Measurements from ENCODE around the gene CEP135. TPM values are rescaled to one million over a fixed set of nuclear protein-coding genes. Genes with fewer than 3 reads are reported as not detected.
"Not testable (repeated sequence)": the region's sequence is repeated elsewhere in the genome, so short reads cannot be mapped to it uniquely, and the experiment has no call there.

Gene CEP135
- total and polyA plus RNA-seq, 3 donors from 2014 or later: 5.2 to 28.4 (median 19.9) TPM

DNA sequence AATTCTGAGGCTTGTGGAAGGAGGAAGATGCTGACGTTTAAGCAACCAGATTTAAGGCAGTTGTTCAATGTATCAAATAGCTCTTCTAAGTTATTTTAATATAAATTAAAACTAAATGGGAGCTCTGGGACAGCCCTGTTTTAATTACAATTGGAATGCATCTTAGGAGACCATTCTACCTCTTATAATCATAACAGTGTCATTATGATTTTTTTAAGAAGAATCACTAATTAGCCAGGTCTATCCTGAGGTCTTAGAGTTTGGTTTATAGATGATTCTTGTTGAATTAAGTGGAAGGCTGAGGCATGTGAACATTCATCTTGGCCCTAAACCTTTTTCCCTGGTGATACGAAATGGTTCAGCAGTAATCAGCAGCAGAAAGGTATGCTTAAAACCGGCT lies 113.4 kb downstream of the CEP135 start:
- Histone ChIP-seq H3K9me3 (no peaks in the 10 kb centered on the region), H3K27ac (no peak overlapping the region), H3K27me3 (no peaks in the 10 kb centered on the region), H3K4me1 (no peaks in the 10 kb centered on the region), H3K36me3 (ENCODE audit: low read depth, missing control alignments) (no peaks in the 10 kb centered on the region), H3K4me3 (no peak overlapping the region)
- intact Hi-C loops (cut with DNase I; ENCODE audit: low total_unique reads): no loop called here
- TF ChIP-seq, protein P1, sequence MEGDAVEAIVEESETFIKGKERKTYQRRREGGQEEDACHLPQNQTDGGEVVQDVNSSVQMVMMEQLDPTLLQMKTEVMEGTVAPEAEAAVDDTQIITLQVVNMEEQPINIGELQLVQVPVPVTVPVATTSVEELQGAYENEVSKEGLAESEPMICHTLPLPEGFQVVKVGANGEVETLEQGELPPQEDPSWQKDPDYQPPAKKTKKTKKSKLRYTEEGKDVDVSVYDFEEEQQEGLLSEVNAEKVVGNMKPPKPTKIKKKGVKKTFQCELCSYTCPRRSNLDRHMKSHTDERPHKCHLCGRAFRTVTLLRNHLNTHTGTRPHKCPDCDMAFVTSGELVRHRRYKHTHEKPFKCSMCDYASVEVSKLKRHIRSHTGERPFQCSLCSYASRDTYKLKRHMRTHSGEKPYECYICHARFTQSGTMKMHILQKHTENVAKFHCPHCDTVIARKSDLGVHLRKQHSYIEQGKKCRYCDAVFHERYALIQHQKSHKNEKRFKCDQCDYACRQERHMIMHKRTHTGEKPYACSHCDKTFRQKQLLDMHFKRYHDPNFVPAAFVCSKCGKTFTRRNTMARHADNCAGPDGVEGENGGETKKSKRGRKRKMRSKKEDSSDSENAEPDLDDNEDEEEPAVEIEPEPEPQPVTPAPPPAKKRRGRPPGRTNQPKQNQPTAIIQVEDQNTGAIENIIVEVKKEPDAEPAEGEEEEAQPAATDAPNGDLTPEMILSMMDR (IDR thresholded peaks at IDR 0.05): no peak
- no peak for TF ChIP-seq POLR2A (IDR thresholded peaks at IDR 0.05)
- 76 to 81% methylated on average over 3 of the region's 3 CpGs for WGBS, 2 donors
- DNase-seq: no peak

GRCh38 chr4:56062526-56063145 lies 113.9 kb downstream of the CEP135 start:
- Histone ChIP-seq H3K36me3 (ENCODE audit: low read depth, missing control alignments) (no peaks in the 10 kb centered on the region), H3K27me3 (no peaks in the 10 kb centered on the region), H3K4me3 (no peak overlapping the region), H3K4me1 (no peaks in the 10 kb centered on the region), H3K27ac (no peak overlapping the region), H3K9me3 (no peaks in the 10 kb centered on the region)
- WGBS, 2 donors: 71 to 75% methylated on average over 4 of the region's 4 CpGs
- TF ChIP-seq, protein P1 (IDR thresholded peaks at IDR 0.05): no peak
- TF ChIP-seq POLR2A (IDR thresholded peaks at IDR 0.05): no peak
- intact Hi-C loops (cut with DNase I; ENCODE audit: low total_unique reads): no loop called here
- DNase-seq: no peak

- H3K27me3 ChIP-seq: no peaks in the 10 kb centered on the region
- no peak overlapping the region for H3K27ac ChIP-seq
- H3K4me3 ChIP-seq: no peak overlapping the region
- H3K9me3 ChIP-seq: no peaks in the 10 kb centered on the region
- no peaks in the 10 kb centered on the region for H3K4me1 ChIP-seq
- H3K36me3 ChIP-seq (ENCODE audit: low read depth, missing control alignments): no peaks in the 10 kb centered on the region
- TF ChIP-seq, protein P1 (IDR thresholded peaks at IDR 0.05): no peak
- TF ChIP-seq POLR2A (IDR thresholded peaks at IDR 0.05): no peak
- WGBS, 2 donors: 93 to 96% methylated on average over 2 of the region's 2 CpGs
- DNase-seq: no peak
- intact Hi-C loops (cut with DNase I; ENCODE audit: low total_unique reads): no loop called here
These were observed 117.7 kb downstream of the CEP135 start for GRCh38 chr4:56066493-56066892.

DNA sequence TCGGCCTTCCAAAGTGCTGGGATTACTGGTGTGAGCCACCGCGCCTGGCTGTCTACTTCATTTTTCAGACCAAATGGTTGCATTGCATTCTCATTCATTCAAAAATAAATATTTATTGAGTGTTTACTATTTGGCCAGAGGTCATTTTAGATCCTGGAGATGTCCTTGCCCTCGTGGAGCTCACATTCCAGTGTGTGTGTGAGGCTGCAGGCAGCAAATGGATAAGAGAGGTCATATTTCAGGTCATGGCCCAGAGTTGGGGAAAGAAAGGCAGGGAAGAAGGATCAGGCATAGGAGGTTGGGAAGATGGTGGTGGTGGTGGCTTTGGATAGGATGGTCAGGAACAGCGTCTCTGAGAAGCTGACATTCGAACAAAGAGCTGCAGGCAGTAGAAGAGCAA lies 119.1 kb downstream of the CEP135 start:
- DNase-seq: no peak
- intact Hi-C loops (cut with DNase I; ENCODE audit: low total_unique reads): no loop called here
- 87 to 91% methylated on average over 6 of the region's 6 CpGs for WGBS, 2 donors
- no peaks in the 10 kb centered on the region for H3K27me3 ChIP-seq
- no peak overlapping the region for H3K4me3 ChIP-seq
- H3K36me3 ChIP-seq (ENCODE audit: low read depth, missing control alignments): no peaks in the 10 kb centered on the region
- TF ChIP-seq POLR2A (IDR thresholded peaks at IDR 0.05): no peak
- TF ChIP-seq, protein P1 (IDR thresholded peaks at IDR 0.05): no peak
- H3K9me3 ChIP-seq: no peaks in the 10 kb centered on the region
- no peak overlapping the region for H3K27ac ChIP-seq
- H3K4me1 ChIP-seq: no peaks in the 10 kb centered on the region

GRCh38 chr4:56072730-56073129 lies 124.0 kb downstream of the CEP135 start:
- H3K4me1 ChIP-seq; H3K4me3 ChIP-seq; H3K27me3 ChIP-seq; H3K27ac ChIP-seq; H3K9me3 ChIP-seq; H3K36me3 ChIP-seq (ENCODE audit: low read depth, missing control alignments); intact Hi-C loops (cut with DNase I; ENCODE audit: low total_unique reads); DNase-seq: not testable (repeated sequence)
- 71 to 82% methylated on average over 3 of the region's 3 CpGs for WGBS, 2 donors
